GM12801 (cell line): ENCODE data around the gene VTI1B.

ENCODE experiments used
- CTCF ChIP-seq: IDR thresholded peaks from one replicate; pipeline ENCODE4 v1.5.1; 2011; ENCODE audit warnings: control low read depth; ENCODE audit not compliant: insufficient read length; ENCODE audit errors: extremely low read depth

The VTI1B gene

DNA sequence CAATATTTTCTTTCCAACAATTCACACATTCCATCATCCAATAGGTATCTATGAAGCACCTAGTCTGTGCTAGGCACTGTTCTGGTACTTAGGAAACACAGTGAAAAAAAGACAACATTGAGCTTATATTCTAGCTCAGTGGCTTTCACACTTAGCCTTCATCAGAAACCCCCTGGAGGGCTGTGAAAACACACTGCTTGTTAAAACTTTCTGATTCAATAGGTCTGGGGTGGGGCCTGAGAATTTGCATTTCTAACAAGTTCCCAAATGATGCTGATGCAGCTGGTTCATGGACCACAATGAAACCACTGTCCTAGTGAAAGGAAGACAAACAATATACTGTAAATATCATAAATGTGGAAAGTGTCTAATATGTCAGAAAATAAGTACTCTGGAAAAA lies 5.9 kb downstream of the VTI1B start:
- TF ChIP-seq CTCF = no peak

DNA sequence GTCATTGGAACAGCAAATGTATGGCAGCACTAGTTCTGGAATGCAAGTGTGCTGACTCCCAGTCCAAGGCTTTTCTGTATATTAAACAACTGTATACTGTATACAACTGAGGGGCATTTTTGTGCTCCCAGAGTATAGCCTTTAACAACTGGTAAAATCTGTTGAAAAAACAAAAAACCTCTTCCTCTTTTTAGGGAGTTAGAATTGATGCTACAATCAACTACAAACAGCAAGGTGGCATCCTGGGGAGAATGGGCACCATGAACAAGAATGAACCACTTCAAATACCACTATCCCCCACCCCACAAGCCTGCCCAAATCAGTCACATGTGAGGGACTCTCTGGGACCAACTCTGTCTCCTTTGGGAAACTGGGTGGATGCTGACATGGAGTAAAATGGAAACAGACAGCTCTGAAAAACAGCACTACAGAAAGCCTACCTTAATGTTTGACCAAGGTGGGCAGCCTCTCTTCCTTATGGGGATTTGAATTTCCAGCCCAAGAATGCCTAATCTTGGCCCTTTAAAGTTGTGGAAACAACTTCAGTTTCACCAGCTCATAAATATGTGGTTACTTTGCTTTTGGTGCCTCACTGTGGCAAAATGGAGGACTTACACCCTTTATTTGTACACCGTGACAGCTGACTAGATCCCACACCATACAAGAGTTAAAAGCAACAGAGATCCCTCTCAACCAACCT lies 7.5 kb downstream of the VTI1B start:
- TF ChIP-seq CTCF = no peak

- no peak for TF ChIP-seq CTCF
Measured at GRCh38 chr14:67665868-67666267, 8.6 kb downstream of the VTI1B start.

- no peak for TF ChIP-seq CTCF
Measured at GRCh38 chr14:67663633-67664032, 10.8 kb downstream of the VTI1B start.

DNA sequence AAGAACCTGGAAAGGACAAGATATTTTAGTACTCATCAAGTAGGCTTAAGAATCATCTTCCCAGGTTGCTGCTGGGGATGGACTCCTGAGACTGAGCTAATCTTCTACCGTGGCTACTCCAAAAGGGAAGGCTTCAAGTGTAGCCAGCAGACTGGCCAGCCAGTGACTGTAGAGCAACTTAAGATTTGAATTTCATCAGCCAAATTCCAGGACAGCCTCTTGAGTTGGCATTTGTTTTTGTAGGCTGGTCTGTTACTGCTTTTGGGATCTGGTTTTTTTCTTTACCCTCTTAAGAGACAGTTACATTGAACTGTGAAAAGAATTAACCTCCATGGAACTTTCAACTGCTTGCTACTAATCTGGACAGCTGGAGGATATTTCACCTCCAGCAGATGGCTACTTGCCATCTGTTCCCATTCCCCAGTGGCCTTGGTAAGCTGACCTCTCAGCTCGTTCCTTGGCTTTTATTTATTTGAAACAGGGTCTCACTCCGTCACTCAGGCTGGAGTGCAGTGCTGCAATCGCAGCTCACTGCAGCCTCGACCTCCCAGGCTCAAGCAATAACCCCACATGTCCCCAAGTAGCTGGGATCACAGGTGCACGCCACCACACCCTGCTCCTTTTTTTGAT lies 20.7 kb downstream of the VTI1B start:
- no peak for TF ChIP-seq CTCF

DNA sequence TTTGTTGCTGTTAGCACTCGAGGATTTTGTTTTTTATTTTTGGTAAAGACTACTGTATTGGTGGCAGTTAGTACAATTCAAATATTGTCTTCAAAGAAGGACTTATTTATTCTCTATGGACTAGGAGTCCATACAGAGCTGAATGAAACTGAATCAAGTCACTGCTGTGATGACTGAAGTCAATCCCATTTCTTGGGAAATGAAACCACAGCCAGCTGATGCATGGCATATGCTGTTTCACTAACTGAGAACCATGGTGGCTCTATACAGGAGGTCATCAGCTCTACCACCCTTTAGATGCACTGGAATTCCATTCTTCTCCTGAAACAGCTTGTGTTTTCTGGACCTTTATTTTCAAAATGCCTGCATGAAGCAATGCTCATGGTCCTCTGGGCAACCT lies 22.2 kb downstream of the VTI1B start:
- TF ChIP-seq CTCF = no peak

- TF ChIP-seq CTCF = no peak
Measured at GRCh38 chr14:67650694-67651093, 23.7 kb downstream of the VTI1B start.
